AG09319 (cell line): Measurements from ENCODE around the gene LGALS3.

Experiments
- DNase-seq: peaks from one replicate; pipeline ENCODE4 v3.0.0-alpha.2; 2010; ENCODE audit warnings: low read depth; ENCODE audit errors: extremely low read depth
- CTCF ChIP-seq: IDR thresholded peaks from 2 replicates; pipeline ENCODE4 v1.5.1; 2011; ENCODE audit warnings: low read depth, mild to moderate bottlenecking, inconsistent platforms, low read length, moderate library complexity

The LGALS3 gene

GRCh38 chr14:55115861-55116245 is 13.2 kb upstream of the LGALS3 start:
- no peak for DNase-seq
- TF ChIP-seq CTCF = no peak

DNA sequence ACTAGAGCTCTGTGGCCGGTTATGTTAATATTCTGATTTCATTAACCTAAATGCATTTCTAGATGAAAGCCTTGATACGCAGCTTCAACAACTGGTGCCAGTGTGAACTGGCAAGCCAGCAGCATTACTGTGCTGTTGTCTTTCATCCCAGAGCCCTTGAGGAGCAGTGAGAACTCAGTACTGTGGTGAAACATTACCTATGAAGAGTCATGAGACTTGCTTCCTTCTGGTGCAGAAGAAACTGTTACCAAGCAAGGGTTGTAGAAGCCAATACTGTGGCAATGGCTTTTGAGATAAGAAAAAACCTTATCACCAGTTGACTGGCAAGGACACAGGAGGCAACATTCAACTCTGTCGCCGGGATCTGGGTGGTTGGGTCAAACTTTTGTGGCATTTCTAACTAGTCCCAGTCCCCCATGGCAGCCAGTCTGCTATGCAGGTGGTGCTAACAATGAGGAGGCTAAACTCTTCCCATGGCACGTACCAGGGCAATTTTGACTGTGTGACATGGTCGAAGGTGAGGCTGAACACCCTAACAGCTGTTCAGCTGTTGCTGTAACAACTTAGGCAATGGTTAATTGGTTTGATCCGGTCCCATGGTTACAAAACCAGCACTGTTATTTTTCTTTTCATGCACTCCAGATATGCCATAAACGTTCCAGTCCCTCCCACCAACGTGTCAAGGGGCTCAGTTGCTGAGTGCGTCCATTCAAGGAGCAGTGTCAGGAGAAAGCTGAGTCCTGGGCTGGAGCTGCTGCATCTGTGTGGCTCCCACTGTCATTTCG is 12.6 kb upstream of the LGALS3 start:
- DNase-seq = no peak
- no peak for TF ChIP-seq CTCF

DNA sequence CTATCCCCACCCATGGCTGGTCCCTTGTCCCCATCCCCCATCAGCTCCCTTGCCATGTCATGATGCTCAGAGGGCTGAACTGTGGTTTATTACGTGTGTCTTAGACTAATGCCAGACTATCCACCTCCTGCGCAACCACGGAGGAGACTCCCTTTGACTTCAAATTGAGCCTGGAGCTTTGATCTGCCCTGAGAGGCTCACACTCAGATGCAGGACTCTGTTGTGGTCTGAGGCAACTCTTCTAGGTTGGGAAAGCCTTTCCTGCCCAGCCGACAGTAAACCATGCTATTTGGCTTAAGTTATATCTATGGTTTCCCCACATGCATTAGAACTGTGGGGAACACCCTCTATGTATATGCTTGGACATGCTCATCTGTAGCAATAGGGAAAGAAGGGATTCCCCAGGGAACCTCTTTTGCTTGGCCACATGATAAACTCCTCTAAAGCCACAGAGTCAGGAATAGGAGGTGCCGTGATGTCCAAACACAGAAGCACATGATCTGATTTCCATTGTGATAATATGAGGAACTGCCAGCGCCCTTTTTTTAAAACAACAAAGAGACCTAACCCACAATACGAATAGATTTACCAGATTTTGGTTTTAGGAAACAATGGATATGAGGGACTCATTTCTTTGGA is 11.1 kb upstream of the LGALS3 start:
- TF ChIP-seq CTCF = no peak
- DNase-seq = no peak

- no peak for TF ChIP-seq CTCF
- no peak for DNase-seq
Measured at GRCh38 chr14:55118761-55119160, 10.3 kb upstream of the LGALS3 start.

DNA sequence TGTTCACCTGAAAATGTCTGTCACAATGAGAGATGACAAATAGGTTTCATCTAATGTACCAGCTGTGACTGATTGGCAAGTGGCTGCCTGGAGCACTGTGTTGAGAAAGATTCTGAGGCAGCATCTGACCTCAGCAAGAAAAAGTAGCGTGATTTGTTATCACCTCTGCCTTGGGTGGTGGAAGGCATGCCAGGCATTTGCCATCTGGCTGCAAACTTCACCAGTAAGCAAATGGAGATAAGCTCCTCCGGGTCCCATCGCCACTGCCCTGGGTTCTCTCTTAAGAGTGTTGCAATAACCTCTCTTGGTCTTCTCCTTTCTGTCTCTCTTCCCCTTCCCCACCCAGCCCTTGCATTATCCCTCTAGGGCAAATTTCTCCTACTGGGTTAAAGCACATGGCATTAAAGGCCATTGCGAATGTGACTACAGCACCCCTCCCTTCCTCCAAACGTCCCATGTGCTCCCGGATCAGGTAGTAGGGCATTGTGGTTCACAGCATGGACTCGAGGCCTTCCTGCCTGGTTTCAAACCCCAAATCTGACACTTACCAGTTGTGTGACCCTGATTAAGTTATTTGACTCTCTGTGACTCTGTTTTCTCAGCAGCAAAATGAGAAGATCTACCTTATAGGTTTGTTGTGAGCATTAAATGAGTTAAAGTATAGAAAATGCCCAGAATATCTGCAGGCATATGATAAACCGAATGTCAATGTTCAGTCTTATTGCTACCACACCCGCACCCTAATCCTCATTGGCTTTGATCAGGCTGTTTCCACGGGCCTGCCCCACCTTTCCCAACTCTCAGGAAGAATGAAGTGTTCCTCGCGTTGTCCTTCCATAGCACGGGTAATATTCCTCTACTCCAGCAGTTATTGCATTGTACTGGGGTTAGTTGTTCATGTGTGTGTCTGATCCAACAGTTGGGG is 8.2 kb upstream of the LGALS3 start:
- no peak for TF ChIP-seq CTCF
- DNase-seq = no peak

DNA sequence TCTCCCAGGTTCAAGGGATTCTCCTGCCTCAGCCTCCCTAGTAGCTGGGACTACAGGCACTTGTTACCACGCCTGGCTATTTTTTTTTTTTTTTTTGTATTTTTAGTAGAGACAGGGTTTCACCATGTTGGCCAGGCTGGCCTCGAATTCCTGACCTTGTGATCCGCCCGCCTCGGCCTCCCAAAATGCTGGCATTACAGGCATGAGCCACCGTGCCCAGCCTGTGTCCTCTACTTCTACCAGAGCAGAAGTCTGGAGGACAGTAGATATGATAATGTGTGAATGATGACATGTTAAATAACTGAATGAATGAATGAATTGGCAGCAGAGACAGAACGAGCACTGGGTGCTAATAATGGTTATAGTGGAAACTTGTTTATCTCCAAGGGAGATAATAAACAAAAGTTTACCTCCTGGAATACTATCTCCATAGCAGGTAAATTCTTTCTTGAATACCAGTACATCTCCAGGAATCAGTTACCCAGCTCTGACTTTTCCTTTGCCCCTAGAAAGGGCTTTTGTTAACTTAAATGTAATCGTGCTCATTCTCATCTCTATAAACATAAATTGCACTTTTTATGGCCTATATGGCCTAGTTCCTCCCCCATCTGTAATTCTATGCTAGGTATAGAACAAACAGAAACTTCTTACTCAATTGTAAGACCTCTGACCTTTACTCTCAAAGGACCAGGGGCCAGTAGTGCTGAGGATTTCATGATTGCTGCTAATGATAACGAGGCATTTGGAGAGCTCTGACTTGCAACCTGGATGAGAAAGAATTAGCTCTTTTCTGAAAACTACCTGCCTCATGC is 7.2 kb upstream of the LGALS3 start:
- TF ChIP-seq CTCF = no peak
- no peak for DNase-seq
